Duodenal mucosa (tissue), 2 donors: ENCODE data around the gene POU4F1.

Experiments
- H3K27ac ChIP-seq: one replicate; pipeline ENCODE4 v1.7.0; 2013; ENCODE audit warnings: low read depth, low read length
- H3K27me3 ChIP-seq, 2 donors: one replicate each; pipeline ENCODE4 v1.7.0; 2013; ENCODE audit warnings: low read length in 2 of 2, control low read depth in 1 of 2; ENCODE audit not compliant: insufficient read depth in 2 of 2, control insufficient read depth in 1 of 2
- H3K36me3 ChIP-seq, 2 donors: one replicate each; pipeline ENCODE4 v1.7.0; 2013; ENCODE audit warnings: low read length in 2 of 2, control low read depth in 1 of 2; ENCODE audit not compliant: insufficient read depth in 2 of 2, control insufficient read depth in 1 of 2
- H3K4me1 ChIP-seq, 2 donors: one replicate each; pipeline ENCODE4 v1.7.0; 2013; ENCODE audit warnings: low read length in 2 of 2, control low read depth in 1 of 2; ENCODE audit not compliant: insufficient read depth in 2 of 2, control insufficient read depth in 1 of 2
- H3K4me3 ChIP-seq, 2 donors: one replicate each; pipeline ENCODE4 v1.7.0; 2013; ENCODE audit warnings: low read length in 2 of 2, low read depth in 1 of 2
- H3K9ac ChIP-seq, 2 donors: one replicate each; pipeline ENCODE4 v1.7.0; 2013; ENCODE audit warnings: low read length in 2 of 2, low read depth in 1 of 2
- H3K9me3 ChIP-seq, 2 donors: one replicate each; pipeline ENCODE4 v1.7.0; 2013; ENCODE audit warnings: low read length in 2 of 2, control low read depth in 1 of 2; ENCODE audit not compliant: control insufficient read depth in 1 of 2

The POU4F1 gene

DNA sequence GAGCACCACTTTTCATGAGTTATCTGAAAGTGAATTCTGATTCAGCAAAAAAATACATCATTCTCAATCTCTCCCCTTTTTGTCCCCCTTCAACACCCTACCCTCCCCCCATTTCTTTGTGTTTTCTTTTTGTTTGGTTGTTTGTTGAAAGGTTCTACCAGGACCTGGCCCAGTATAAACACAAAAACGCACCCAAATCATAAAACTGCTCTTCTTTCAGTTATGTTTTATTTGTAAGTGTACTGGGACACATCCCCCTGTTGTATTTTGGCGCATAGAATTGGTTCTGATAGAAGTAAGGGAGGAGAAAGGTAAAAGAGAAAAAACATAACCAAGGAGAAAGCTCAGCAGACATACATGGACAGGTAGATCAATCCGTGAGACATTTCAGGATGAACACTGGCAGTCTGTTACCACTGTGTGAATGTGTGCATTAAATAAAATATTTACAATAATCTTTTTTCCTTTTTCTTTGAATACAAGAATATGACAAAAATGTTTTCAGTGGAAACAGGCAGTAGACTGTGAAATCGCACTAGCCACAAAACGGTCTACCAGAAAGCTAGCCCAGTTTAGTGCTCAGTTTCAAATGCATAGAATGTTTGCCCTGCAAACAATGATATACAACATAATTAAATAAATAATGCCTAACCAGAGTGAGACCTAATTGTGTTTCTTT lies 4.2 kb downstream of the POU4F1 start:
- Histone ChIP-seq H3K36me3 (no peaks in the 10 kb centered on the region), H3K9ac (no peak overlapping the region), H3K27me3 (peaks cover 86 to 94% of the 10 kb centered on the region in 2 donors), H3K4me1 (peaks cover 13 to 22% of the 10 kb centered on the region in 2 donors), H3K27ac (no peak overlapping the region), H3K9me3 (no peaks in the 10 kb centered on the region), H3K4me3 (no peak overlapping the region)

DNA sequence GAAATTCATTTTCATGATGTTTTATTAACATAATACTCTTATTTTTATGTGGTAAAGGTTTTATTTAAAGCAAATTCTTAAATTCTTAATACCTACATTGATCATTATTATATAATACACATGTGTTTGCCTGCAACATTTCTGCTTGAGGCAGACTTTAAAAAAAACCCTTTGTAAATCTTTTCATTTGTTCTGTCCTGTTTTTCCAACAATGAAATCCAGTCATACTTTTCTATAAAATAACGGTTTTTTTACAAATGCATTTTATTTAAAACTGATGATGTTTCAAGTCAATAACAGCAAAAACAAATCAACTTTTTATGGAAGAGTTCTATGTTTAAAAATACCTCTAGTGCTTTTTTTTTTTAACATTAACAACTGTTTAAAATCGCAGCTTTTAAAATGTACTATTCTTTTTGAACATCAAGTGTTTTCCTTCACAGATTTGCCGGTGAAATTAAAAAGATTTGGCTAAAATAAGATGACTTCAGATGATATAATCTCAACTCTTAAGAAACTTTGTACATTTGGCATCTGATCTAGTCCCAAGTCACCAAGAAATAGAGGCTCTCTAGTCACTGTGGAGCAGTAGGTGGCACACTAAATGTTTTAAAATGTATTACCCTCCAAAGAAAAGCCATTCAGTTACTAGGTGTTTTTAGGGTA lies 5.1 kb downstream of the POU4F1 start:
- Histone ChIP-seq H3K36me3 (no peaks in the 10 kb centered on the region), H3K27me3 (peaks cover 87 to 94% of the 10 kb centered on the region in 2 donors), H3K9ac (no peak overlapping the region), H3K4me1 (peaks cover 13 to 14% of the 10 kb centered on the region in 2 donors), H3K4me3 (no peak overlapping the region), H3K9me3 (no peaks in the 10 kb centered on the region), H3K27ac (no peak overlapping the region)

DNA sequence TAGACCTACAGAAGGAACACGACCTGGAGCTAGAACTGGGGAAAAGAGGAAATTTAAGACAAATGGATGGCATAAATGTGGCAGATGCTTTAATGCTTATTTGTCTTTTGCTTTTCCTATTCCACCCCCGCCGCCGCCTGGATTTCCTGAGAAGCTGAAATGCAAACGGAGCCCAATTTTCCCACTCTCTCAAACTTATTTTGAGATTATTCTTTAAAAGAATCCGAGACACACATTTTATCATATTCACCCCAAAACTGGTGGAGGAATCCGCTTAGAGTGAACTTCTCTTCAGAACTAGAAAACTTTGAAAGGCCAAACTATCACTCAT lies 5.8 kb downstream of the POU4F1 start:
- no peak overlapping the region for H3K9ac ChIP-seq
- H3K27ac ChIP-seq, result no peak overlapping the region
- no peaks in the 10 kb centered on the region for H3K36me3 ChIP-seq
- no peak overlapping the region for H3K4me3 ChIP-seq
- peaks cover 9 to 11% of the 10 kb centered on the region in 2 donors for H3K4me1 ChIP-seq
- H3K27me3 ChIP-seq, result peaks cover 88 to 94% of the 10 kb centered on the region in 2 donors
- no peaks in the 10 kb centered on the region for H3K9me3 ChIP-seq

DNA sequence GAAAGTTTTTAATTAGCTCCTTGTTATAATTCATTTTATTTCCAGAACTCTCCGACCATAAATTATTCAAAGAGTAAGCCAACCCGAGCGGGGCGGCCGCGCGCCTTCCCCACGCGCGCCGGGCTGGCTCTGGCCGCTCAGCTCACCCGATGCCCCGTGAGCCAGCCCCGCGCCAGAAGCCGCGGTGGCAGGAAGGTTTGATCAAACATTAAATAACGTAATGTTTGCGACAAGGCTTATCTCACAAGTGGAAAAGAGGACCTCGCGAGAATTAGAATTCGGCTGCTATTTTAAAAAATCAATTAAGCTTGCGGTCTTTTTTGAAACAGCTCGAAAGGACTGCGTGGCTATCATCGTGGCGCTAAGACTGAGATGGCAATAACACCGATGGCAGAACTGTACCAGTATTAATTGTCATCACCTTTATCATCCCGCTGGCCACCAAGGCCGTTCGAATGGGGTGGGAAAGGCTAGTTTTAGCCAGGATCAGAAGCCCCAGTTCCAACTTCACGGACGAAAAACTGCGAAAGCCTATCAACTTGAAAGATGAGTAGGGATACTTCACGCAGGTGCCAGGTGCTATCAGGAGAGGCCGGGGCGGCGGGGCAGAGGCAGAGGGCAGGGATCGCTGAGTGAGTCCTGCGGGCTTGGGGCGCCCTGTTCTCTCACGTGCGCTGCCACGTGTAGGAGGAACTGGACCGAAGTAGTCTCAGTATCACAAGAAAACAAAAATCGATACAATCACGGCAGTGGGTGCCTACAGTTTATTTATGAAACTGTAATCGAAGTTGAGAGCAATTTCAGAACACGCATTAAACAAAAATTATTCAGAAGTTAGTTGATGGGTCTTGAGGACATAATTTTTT lies 6.4 kb downstream of the POU4F1 start:
- Histone ChIP-seq H3K27ac (no peak overlapping the region), H3K9ac (no peak overlapping the region), H3K27me3 (peaks cover 87 to 95% of the 10 kb centered on the region in 2 donors), H3K4me3 (peak overlapping the region in 1 of 2 donors; percentile 16), H3K36me3 (no peaks in the 10 kb centered on the region), H3K9me3 (no peaks in the 10 kb centered on the region), H3K4me1 (peaks cover 6 to 7% of the 10 kb centered on the region in 2 donors)

DNA sequence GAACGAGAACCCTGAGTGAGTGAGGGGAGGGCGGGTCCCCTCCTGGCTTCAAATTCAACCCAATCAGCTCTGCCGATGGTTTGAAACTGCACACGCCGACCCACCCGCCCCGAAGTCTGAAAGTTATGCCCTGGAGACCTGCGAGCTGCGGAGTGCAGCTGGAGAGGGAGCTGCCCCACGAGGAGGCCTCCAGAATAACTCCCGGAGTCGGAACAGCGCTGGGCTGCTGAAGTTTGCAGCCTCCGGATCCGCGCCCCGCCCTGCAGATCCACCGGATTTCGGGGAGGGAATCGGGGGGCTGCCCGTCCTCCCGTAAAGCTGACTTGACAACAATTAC lies 7.0 kb downstream of the POU4F1 start:
- H3K27ac ChIP-seq, result no peak overlapping the region
- no peaks in the 10 kb centered on the region for H3K36me3 ChIP-seq
- peaks cover 83 to 91% of the 10 kb centered on the region in 2 donors for H3K27me3 ChIP-seq
- H3K4me1 ChIP-seq, result peaks cover 4% of the 10 kb centered on the region in 2 donors
- no peak overlapping the region for H3K4me3 ChIP-seq
- no peaks in the 10 kb centered on the region for H3K9me3 ChIP-seq
- H3K9ac ChIP-seq, result no peak overlapping the region

DNA sequence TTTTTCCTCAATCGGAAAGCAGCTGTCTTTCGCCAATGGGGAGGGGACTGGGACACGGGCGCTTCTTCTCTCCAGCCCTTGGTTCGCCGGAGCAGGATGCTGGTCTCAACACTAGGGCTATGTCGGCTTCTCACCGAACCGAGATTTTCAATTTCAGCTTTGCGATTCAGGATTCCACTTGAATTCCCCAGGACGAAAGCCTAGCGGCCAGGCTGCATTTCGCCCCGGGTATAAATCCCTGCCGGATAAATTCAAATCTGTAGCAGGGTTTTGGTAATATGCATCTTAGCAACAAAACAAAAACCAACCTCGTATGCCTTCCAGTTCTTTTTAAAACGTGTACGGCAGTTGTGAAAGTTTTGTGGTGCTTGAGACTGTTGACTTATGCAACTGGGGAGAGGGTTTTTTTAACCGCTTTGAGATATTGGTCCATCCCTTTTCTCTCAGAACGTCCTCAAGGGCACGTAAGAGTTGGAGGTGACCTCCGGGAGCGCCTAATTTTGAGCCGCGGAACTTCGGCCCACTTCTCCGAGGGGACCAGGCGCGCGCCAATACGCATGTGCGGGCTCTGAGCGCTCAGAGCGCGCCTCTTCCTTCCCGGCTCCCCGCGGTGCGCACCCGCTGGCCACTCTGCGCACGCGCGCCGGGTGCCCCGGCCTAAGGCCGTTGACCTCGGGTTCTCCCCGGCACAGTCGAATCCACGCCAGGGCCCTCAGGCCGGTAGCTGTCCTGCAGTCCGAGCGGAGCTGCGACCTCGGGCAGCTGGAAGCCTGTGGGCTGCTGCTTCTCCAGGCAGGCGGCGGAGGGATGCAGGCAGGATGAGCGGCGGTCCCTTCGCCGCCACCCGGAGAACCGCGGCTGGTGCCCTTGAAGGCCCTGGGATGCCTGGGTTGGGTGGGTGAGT lies 7.6 kb downstream of the POU4F1 start:
- peak overlapping the region in 1 of 2 donors; percentile 17 for H3K4me3 ChIP-seq
- no peaks in the 10 kb centered on the region for H3K4me1 ChIP-seq
- H3K36me3 ChIP-seq, result no peaks in the 10 kb centered on the region
- no peak overlapping the region for H3K27ac ChIP-seq
- H3K27me3 ChIP-seq, result peaks cover 79 to 85% of the 10 kb centered on the region in 2 donors
- no peak overlapping the region for H3K9ac ChIP-seq
- no peaks in the 10 kb centered on the region for H3K9me3 ChIP-seq

DNA sequence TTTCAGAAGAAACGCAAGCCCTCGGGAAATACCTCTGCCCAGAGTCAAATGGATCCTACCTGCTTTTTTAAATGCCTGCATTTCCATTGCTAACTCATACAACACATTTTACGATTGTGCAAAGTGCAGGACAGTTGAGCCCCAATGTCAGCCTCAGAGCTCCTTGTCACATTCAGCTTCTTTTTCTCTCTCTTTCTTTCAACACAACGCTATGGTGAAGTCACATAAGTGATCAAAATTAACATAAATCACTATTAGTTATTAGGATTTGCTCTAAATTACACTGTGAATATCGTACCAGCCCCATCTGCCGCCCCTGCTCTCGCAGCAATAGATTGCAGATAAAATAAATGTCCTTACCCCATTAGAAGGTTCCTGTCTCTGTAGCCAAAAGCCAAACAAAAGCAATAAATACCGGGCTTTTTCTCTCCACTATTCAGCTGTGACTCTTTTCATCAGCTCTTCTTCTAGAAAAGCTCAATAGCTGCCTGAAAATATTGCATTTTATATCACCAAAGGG lies 8.8 kb downstream of the POU4F1 start:
- H3K27ac ChIP-seq, result no peak overlapping the region
- H3K9me3 ChIP-seq, result no peaks in the 10 kb centered on the region
- peaks cover 74 to 81% of the 10 kb centered on the region in 2 donors for H3K27me3 ChIP-seq
- H3K9ac ChIP-seq, result no peak overlapping the region
- H3K4me1 ChIP-seq, result no peaks in the 10 kb centered on the region
- no peaks in the 10 kb centered on the region for H3K36me3 ChIP-seq
- H3K4me3 ChIP-seq, result no peak overlapping the region

DNA sequence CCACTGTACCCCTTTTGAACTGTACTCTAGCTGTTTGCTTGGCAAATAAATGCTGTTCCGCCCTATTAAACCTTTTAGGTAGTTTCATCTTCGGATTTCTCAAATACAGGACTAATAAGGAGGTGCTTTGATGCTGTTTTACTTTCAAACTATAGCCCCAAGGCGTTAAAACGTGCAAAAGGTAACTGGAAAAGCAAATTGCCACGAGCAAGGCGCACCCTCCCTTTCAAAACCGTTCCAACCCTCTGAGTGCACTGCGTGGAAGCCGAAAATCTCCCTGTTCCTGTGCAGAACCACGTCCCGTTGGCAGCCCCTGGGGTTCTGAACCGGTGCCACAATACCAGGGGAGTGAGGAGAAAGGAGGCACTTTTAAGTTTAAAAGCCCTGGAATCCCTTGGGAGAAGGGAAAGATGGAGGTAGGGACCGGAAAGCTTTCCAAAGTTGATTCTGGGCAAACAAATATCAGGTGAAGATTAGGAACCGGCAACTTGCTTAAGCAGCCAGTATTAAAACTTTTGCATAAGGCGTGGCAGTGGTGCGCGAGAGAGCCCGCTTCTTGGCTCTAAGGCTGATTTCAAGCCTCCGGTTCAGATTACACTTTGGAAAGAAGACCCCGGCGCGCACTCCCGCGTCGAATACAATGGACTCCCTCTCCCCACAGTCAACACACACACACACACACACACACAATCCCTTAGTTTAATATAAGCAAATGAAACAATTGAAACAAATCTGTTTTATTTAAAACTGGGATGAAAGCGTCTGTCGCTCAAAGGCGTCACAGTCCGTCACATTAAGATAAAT lies 9.5 kb downstream of the POU4F1 start:
- Histone ChIP-seq H3K27ac (no peak overlapping the region), H3K4me3 (no peak overlapping the region), H3K36me3 (no peaks in the 10 kb centered on the region), H3K9ac (no peak overlapping the region), H3K9me3 (no peaks in the 10 kb centered on the region), H3K4me1 (no peaks in the 10 kb centered on the region), H3K27me3 (peaks cover 67 to 81% of the 10 kb centered on the region in 2 donors)

DNA sequence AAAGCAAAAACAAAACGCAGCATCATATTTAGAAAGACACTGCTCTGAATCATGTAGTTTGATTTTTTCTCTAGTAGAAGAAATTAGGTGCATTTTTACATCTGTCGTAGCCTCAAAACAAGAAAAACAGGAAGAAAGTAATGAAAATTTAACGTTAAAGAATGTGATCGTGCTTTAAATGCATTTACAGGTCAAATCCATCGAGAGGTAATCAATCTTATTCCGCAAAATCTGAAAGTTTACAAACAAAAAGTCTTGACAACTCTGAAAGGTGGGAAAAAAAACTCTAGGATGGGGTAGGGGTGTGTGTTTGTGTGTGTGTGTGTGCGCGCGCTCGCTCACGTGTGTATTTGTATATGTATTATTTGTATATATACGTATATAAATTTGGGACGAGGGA lies 10.2 kb downstream of the POU4F1 start:
- Histone ChIP-seq H3K4me3 (no peak overlapping the region), H3K9ac (no peak overlapping the region), H3K27ac (no peak overlapping the region), H3K36me3 (no peaks in the 10 kb centered on the region), H3K27me3 (peaks cover 61 to 81% of the 10 kb centered on the region in 2 donors), H3K9me3 (no peaks in the 10 kb centered on the region), H3K4me1 (no peaks in the 10 kb centered on the region)
